ENCODE results near the gene BCLAF1.

- TF ChIP-seq, protein P1, sequence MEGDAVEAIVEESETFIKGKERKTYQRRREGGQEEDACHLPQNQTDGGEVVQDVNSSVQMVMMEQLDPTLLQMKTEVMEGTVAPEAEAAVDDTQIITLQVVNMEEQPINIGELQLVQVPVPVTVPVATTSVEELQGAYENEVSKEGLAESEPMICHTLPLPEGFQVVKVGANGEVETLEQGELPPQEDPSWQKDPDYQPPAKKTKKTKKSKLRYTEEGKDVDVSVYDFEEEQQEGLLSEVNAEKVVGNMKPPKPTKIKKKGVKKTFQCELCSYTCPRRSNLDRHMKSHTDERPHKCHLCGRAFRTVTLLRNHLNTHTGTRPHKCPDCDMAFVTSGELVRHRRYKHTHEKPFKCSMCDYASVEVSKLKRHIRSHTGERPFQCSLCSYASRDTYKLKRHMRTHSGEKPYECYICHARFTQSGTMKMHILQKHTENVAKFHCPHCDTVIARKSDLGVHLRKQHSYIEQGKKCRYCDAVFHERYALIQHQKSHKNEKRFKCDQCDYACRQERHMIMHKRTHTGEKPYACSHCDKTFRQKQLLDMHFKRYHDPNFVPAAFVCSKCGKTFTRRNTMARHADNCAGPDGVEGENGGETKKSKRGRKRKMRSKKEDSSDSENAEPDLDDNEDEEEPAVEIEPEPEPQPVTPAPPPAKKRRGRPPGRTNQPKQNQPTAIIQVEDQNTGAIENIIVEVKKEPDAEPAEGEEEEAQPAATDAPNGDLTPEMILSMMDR (IDR thresholded peaks at IDR 0.05) = no peak
- TF ChIP-seq POLR2A (IDR thresholded peaks at IDR 0.05) = no peak
These were observed 46.2 kb upstream of the BCLAF1 start for GRCh38 chr6:136335736-136336363.

Data from heart left ventricle (tissue), 13 donors.